ENCODE measurements around the gene AP1B1. TPM values are rescaled to one million over a fixed set of nuclear protein-coding genes. Genes with fewer than 3 reads are reported as not detected.
"Not testable (repeated sequence)": the region's sequence is repeated elsewhere in the genome, so short reads cannot be mapped to it uniquely, and the experiment has no call there.

Gene AP1B1
- 40.5 TPM for total RNA-seq

DNA sequence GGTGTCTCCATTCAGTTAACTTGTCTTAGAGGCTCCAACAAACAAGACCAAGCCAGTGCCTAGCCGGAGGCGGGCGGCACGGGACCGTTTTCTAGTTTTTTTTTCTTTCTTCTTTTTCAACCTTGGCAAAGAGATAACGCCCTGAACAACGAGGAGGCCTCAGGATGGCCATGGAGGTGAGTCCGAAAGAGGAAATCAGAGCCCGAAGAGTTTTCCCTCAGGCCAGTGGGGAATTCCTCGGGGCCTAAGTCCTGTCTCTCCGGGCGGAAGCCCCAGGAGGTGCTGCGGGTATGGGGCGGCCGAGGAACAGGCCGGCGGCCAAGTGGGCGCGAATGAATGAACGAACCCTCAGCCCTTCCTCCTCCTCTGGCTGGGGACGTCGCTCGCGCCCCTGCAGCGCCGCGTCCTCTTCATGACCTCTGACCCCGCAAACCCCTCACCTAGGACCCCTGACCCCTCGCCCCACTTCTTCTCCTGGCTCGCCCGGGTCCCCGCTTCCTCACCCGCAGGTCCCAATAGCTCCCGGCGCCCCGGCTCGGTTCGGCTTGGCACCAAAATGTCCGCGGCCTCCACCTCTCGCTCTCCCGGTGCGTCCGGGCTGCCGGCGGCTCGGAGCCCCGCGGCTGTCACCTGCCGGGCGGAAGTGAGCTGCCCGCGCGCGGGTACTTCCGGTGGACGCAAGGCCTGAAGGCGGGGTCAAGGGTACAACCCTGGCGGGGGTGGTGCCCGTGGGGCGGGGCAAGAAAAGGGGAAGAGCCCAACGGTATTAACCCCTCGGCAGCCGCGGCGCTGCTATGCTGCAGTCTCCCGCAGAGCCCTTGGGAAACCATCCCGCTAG is at the start of gene AP1B1:
TSS of gene AP1B1 (minus strand) at position 650 of the 838 bp plus-strand sequence. CDS start 21,327 bp downstream, outside the sequence.
- H3K27me3 ChIP-seq (ENCODE audit: insufficient read depth, low read length): no peaks in the 10 kb centered on the region
- H3K4me1 ChIP-seq (ENCODE audit: insufficient read depth, low read length): peaks cover 58% of the 10 kb centered on the region
- no peaks in the 10 kb centered on the region for H3K9me3 ChIP-seq (ENCODE audit: low read depth, low read length)
- H3K4me3 ChIP-seq (ENCODE audit: low read length): peak within 1 kb of the TSS; percentile 74

DNA sequence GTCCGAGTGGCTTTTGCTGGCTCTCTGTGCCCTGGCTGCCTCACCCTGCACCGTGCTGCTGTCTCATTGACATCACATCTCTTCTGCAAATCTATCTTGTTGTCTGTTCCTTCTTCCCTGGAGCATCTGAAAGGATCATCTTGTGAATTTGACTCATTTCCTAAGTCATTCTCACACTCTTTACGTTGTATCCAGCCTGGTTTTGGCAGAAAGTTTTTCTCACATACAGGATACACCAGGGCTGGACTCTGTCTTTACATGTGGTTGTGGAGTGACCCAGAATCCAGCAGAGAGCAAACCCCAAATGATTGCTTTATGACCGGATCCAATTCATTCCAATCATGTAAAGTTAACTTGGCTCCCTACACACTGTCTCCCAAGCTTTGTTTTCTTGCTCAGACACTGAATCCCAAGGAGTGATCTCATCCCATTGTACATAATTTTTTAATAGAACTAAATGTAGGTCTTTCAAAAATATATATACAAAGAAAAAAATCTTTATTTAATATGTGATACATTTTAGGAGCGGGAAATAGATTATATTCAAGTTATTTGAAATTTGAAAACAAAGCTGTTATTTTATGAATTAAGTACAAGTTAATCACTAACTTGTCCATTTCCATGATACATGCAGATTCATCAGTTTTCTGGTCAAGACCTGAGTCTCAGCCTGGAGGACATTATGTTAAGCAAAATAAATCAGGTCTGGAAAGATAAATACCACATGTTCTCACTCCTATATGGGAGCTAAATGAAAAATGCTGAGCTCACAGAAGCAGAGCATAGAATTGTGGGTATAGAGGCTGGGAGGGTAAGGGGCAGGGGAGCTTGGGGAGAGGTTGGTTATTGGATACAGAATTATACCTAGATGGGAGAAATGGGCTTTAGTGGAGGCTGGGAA is 47.1 kb upstream of the AP1B1 start:
- H3K27me3 ChIP-seq (ENCODE audit: insufficient read depth, low read length): no peaks in the 10 kb centered on the region
- H3K4me1 ChIP-seq (ENCODE audit: insufficient read depth, low read length): no peaks in the 10 kb centered on the region
- H3K4me3 ChIP-seq (ENCODE audit: low read length): no peak overlapping the region
- H3K9me3 ChIP-seq (ENCODE audit: low read depth, low read length): no peaks in the 10 kb centered on the region

DNA sequence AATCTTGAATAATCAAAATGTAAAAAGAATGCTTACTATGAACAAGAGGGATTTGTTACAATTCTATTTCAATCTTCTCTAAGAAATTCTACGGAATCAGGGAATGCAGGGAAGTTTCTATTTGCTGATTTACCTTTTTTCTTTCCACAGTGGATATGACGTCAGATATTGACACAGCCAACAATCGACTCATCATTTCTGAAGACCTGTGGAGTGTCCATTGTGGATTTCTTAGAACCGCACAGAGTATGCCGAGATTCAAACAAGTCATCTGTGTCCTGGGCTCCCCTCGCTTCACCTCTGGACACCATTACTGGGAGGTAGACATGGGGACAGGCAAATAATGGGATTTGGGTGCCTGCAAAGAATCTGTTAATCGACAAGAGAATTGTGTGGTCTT is 45.9 kb upstream of the AP1B1 start:
- H3K27me3 ChIP-seq (ENCODE audit: insufficient read depth, low read length): no peaks in the 10 kb centered on the region
- no peaks in the 10 kb centered on the region for H3K4me1 ChIP-seq (ENCODE audit: insufficient read depth, low read length)
- H3K4me3 ChIP-seq (ENCODE audit: low read length): no peak overlapping the region
- no peaks in the 10 kb centered on the region for H3K9me3 ChIP-seq (ENCODE audit: low read depth, low read length)

DNA sequence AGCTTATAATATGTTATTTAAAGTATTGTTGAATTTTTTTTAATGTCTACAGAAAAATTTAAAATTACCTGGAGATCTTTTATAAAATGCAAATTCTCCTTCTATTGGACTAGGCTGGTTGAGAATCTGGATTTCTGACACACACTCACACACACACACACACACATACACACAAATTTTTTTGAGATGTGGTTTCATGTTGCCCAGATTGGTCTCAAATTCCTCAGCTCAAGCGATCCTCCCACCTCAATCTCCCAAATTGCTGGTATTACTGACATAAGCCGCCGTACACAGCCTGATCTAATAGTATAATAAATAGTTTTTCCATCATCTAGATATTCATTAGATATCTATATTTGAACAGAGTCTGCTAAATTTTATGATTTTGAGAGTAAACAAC is 45.5 kb upstream of the AP1B1 start:
- Histone ChIP-seq H3K4me3 (ENCODE audit: low read length) (no peak overlapping the region), H3K4me1 (ENCODE audit: insufficient read depth, low read length) (no peaks in the 10 kb centered on the region), H3K9me3 (ENCODE audit: low read depth, low read length) (no peaks in the 10 kb centered on the region), H3K27me3 (ENCODE audit: insufficient read depth, low read length) (no peaks in the 10 kb centered on the region)

DNA sequence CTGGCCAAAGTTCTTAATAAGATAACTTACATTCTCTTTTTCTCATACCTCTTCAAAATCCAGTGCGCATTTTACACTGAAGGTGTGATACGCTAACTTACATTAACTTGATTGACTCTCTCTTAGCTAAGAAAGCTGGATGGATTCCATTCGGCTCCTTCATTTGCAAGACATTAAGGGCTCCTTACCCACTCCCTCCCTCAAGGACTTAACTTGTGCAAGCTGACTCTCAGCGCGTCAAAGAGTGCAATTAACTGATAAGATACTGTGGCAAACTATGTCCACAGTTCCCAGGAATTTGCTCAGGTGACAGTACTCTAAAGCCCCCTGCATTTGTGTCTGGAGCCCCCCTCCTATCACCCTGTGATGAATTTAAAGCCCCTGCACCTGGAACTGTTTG is 43.6 kb upstream of the AP1B1 start:
- Histone ChIP-seq H3K9me3 (ENCODE audit: low read depth, low read length) (no peaks in the 10 kb centered on the region), H3K27me3 (ENCODE audit: insufficient read depth, low read length) (no peaks in the 10 kb centered on the region), H3K4me1 (ENCODE audit: insufficient read depth, low read length) (no peaks in the 10 kb centered on the region), H3K4me3 (ENCODE audit: low read length) (no peak overlapping the region)

DNA sequence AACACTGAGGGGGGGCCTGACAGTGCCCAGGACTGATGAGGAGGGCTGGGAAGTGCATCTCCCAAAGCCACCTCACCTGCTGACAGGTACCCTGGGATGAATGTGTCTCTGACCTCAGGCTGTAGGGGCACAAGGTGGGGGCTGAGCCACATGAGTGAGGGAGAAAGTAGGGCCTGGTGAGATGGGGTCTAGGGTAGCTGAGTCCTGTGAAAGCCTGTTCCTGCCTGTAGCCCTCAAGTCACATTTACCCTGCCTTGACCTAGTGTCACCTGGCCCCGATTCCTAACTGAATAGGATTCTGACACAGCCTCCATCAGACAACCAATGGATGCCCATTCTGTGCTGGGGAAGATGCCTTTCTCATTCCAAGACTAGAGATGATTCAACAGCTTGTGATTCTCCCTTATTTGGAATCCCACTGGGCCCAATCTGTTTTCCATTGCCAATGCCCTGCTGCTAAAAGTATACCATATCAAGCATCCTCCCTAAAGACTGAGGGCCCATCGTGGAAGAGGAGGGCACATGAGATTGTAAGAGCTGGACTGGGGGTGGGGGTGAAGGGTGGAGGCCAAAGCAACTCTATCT is 38.9 kb upstream of the AP1B1 start:
- H3K4me1 ChIP-seq (ENCODE audit: insufficient read depth, low read length): no peaks in the 10 kb centered on the region
- no peaks in the 10 kb centered on the region for H3K9me3 ChIP-seq (ENCODE audit: low read depth, low read length)
- H3K27me3 ChIP-seq (ENCODE audit: insufficient read depth, low read length): no peaks in the 10 kb centered on the region

DNA sequence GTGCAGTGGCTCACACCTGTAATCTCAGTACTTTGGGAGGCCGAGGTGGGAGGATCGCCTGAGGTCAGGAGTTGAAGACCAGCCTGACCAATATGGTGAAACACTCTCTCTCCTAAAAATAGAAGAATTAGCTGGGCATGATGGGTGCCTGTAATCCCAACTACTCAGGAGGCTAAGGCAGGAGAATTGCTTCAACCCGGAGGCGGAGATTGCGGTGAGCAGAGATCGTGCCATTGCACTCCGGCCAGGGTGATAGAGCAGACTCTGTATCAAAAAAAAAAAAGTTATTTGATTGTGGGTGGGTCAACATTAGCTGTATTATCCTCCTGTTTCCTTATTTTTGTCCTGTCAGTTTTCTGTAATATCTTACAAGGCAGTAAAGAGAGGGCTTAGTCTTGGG is 38.1 kb upstream of the AP1B1 start:
- no peaks in the 10 kb centered on the region for H3K9me3 ChIP-seq (ENCODE audit: low read depth, low read length)
- H3K4me1 ChIP-seq (ENCODE audit: insufficient read depth, low read length): no peaks in the 10 kb centered on the region
- no peak overlapping the region for H3K4me3 ChIP-seq (ENCODE audit: low read length)
- H3K27me3 ChIP-seq (ENCODE audit: insufficient read depth, low read length): no peaks in the 10 kb centered on the region

More for the DNA sequence above, 38.9 kb upstream of the AP1B1 start:
- H3K4me3 ChIP-seq (ENCODE audit: low read length): no peak overlapping the region

DNA sequence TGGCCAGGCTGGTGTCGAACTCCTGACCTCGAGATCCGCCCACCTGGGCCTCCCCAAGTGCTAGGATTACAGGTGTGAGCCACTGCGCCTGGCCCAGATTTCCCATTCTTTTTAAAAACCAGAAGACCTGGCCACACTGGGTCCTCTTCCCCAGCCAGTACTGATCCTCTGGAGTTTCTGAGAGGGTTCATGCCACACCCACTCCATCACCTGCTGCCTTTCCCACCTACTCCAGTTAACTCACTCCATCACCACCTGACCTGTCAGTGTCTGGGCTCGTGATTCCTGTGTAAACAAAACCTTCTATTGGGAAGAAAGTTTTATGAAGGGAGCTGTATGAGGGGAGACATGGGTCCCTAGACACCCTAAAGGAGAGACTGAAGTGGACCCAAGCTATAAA is 30.3 kb upstream of the AP1B1 start:
- not testable (repeated sequence) for H3K27me3 ChIP-seq (ENCODE audit: insufficient read depth, low read length); H3K4me3 ChIP-seq (ENCODE audit: low read length); H3K9me3 ChIP-seq (ENCODE audit: low read depth, low read length)
- peaks cover 15% of the 10 kb centered on the region for H3K4me1 ChIP-seq (ENCODE audit: insufficient read depth, low read length)

DNA sequence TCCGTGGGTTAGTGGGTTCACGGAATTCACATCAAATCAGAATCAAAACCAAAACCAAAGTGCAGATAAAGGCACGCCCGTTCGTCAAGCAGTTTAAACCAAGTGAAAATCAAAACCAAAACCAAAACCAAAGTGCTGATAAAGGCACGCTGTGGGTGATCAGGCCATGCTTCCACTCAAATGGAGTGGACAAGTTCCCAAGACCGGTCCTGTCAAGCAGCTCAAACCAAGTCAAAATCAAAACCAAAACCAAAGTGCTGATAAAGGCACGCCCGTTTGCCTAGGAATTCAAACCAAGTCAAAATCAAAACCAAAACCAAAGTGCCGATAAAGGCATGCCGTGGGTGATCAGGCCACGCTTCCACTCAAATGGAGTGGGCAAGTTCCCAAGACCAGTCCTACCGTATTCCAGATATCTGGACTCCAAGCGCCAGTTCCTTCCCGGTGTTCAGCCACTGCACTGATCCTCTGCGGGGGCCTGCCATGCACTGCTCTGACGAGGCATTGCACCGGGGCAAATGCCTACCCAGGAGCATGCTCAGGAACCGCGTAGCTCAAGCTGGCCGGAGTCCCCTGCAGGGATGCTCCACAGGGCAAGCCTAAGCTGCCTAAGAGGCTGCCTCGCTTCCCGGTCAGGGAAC is 26.7 kb upstream of the AP1B1 start:
- Histone ChIP-seq H3K4me1 (ENCODE audit: insufficient read depth, low read length) (peaks cover 37% of the 10 kb centered on the region), H3K4me3 (ENCODE audit: low read length) (peak overlapping the region; percentile 33)
- H3K27me3 ChIP-seq (ENCODE audit: insufficient read depth, low read length); H3K9me3 ChIP-seq (ENCODE audit: low read depth, low read length): not testable (repeated sequence)

DNA sequence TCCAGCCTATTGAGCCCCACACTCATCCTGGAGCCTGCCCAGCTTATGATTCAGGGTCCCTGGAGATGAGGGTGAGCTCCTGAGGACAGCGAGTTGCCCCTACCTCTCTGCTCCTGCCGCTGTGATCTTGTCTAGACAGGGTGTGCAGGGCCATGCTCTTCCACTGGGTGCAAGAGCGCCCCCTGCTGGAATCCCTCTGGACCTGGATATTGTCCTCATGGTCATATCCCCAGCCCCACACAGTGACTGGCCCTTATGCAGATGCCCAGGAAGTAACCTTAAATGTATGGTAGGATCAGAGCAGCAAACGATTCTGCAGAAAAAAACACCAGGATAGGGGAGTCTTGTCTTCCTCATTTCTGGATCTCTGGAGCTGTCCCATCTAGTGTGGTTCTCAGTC is 24.4 kb upstream of the AP1B1 start:
- H3K9me3 ChIP-seq (ENCODE audit: low read depth, low read length); H3K27me3 ChIP-seq (ENCODE audit: insufficient read depth, low read length); H3K4me3 ChIP-seq (ENCODE audit: low read length): not testable (repeated sequence)
- H3K4me1 ChIP-seq (ENCODE audit: insufficient read depth, low read length): peaks cover 43% of the 10 kb centered on the region

DNA sequence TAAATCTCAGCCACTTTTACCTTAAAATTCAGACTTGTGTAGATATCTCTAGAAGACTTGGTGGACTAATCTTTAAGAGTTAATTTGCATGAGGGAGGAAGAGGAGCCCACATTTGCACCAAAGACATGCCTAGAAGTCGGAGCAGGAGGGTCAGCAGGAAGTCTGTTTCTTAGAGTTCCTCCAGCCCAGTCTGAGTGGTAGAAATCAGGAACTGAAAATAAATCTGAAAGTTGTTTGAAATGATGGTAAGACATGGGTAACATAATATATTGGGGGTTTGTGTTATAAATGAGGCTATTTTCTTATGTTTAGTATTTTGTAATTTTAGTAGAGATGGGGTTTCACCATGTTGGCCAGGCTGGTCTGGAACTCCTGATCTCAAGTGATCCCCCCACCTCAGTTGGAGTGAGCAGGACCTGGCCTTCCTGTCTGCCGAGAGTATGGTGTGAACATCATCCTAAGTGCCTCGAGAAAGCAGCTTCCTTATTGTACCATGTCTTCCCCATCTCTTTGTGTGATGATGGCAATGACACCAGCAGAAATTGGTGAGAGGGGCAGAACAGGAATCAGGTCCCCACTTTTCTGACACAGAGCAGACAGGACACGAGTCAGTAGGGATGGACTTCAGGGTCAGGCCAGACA is 23.3 kb upstream of the AP1B1 start:
- not testable (repeated sequence) for H3K4me3 ChIP-seq (ENCODE audit: low read length); H3K9me3 ChIP-seq (ENCODE audit: low read depth, low read length); H3K27me3 ChIP-seq (ENCODE audit: insufficient read depth, low read length)
- peaks cover 43% of the 10 kb centered on the region for H3K4me1 ChIP-seq (ENCODE audit: insufficient read depth, low read length)

DNA sequence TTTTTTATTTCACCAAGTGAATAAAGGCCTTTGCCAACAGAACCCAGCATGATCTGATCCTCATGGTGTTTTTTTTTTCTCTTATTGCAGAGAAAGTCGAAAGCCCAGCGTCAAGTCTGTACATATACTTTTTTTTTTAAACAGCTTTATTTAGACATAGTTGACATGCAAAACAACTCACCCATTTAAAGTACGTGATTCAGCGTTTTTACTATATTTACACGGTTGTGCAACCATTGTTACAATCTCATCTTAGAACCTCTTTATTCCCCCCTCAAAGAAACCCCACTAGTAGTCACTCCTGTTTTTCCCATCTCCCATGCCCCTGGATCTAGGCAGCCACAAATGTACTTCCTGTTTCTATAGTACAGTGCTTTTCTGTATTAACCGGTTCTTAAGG is 20.6 kb upstream of the AP1B1 start:
- Histone ChIP-seq H3K9me3 (ENCODE audit: low read depth, low read length) (no peaks in the 10 kb centered on the region), H3K27me3 (ENCODE audit: insufficient read depth, low read length) (no peaks in the 10 kb centered on the region), H3K4me3 (ENCODE audit: low read length) (no peak overlapping the region), H3K4me1 (ENCODE audit: insufficient read depth, low read length) (peaks cover 29% of the 10 kb centered on the region)

DNA sequence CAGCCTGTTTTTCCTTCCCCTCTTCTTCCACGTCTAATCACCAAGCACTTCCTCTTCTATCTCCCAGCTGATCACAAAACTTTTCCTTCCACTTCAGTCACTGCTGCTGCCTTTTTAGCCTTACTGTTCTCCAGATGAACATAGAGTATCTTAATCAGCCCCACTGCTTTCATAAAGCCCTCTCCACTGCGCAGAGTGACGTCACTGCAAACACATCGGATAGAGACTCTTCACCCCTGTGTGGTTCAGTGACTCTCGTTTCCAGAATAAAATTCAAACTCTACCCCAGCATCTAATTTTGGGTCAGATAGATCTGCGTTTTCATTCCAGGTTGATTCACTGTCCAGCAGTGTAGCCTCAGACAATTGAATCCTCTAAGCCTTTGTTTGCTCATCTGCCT is 13.2 kb upstream of the AP1B1 start:
- H3K9me3 ChIP-seq (ENCODE audit: low read depth, low read length); H3K4me1 ChIP-seq (ENCODE audit: insufficient read depth, low read length); H3K27me3 ChIP-seq (ENCODE audit: insufficient read depth, low read length); H3K4me3 ChIP-seq (ENCODE audit: low read length): not testable (repeated sequence)

DNA sequence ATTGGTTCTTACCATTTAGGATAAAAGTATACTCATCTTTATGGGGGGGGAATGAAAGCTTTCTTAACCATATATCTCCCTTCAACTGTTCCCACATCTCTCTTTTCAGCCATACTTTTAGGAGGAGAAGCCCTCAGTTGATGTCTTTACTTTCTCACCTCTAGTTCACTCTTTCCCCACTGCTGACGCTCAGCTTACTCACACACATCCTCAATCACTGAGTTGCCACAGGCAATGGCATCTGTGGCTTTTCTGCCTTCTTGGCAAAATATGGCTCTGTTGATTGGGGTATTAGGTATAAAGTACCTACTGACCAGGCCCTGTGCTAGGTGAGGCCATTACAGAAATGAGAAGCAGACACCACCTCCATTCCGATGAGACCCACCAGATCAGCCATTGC is 12.2 kb upstream of the AP1B1 start:
- H3K9me3 ChIP-seq (ENCODE audit: low read depth, low read length): no peaks in the 10 kb centered on the region

More for the DNA sequence above, 12.2 kb upstream of the AP1B1 start:
- H3K27me3 ChIP-seq (ENCODE audit: insufficient read depth, low read length): no peaks in the 10 kb centered on the region
- no peaks in the 10 kb centered on the region for H3K4me1 ChIP-seq (ENCODE audit: insufficient read depth, low read length)
- H3K4me3 ChIP-seq (ENCODE audit: low read length): no peak overlapping the region

Measured in mononuclear cell (primary cell).